Fibroblast of lung (primary cell): ENCODE results near the gene FBLN1. TPM values are rescaled to one million over a fixed set of nuclear protein-coding genes. Genes with fewer than 3 reads are reported as not detected.

Experiments used
- DNase-seq, 2 donors: peaks; one replicate each; pipeline versions ENCODE4 v3.0.0 to v3.0.0-alpha.2; 2010; ENCODE audit warnings: low read depth in 2 of 2
- H2AFZ ChIP-seq: 2 replicates; pipeline ENCODE4 v1.5.1; 2012; ENCODE audit warnings: low read length, control low read depth, inconsistent platforms
- H3K27ac ChIP-seq: 2 replicates; pipeline ENCODE4 v1.5.1; 2011; ENCODE audit warnings: low read length, control low read depth; ENCODE audit not compliant: insufficient read depth
- H3K27me3 ChIP-seq: 2 replicates; pipeline ENCODE4 v1.5.1; 2011; ENCODE audit warnings: mild to moderate bottlenecking, low read length; ENCODE audit not compliant: control insufficient read depth, insufficient read depth
- H3K36me3 ChIP-seq: 2 replicates; pipeline ENCODE4 v1.5.1; 2011; ENCODE audit warnings: low read length; ENCODE audit not compliant: control insufficient read depth, insufficient read depth
- H3K4me1 ChIP-seq: 2 replicates; pipeline ENCODE4 v1.5.1; 2011; ENCODE audit warnings: low read length; ENCODE audit not compliant: control insufficient read depth, insufficient read depth; ENCODE audit errors: extremely low read depth
- H3K4me2 ChIP-seq: 2 replicates; pipeline ENCODE4 v1.5.1; 2011; ENCODE audit warnings: low read length, control low read depth; ENCODE audit not compliant: insufficient read depth; ENCODE audit errors: extremely low read depth
- H3K4me3 ChIP-seq, 4 experiments: fragments of 200-600 bp in 1 of 4; sonication (generic) in 1 of 4; replicated peaks in 1 of 4; 2 replicates each; pipeline ENCODE4 v1.5.1; 2011 to 2016; ENCODE audit warnings: low read length in 4 of 4, low read depth in 3 of 4, mild to moderate bottlenecking in 3 of 4, control low read depth in 2 of 4, inconsistent platforms in 1 of 4, mixed read lengths in 1 of 4; ENCODE audit not compliant: insufficient read depth in 1 of 4; ENCODE audit errors: control extremely low read depth in 1 of 4
- H3K79me2 ChIP-seq: 2 replicates; pipeline ENCODE4 v1.5.1; 2012; ENCODE audit warnings: mild to moderate bottlenecking, low read length, inconsistent platforms; ENCODE audit not compliant: control insufficient read depth, insufficient read depth
- H3K9ac ChIP-seq: 2 replicates; pipeline ENCODE4 v1.5.1; 2011; ENCODE audit warnings: mild to moderate bottlenecking, low read length, control low read depth; ENCODE audit not compliant: insufficient read depth
- H3K9me3 ChIP-seq: 2 replicates; pipeline ENCODE4 v1.5.1; 2012; ENCODE audit warnings: low read depth, low read length; ENCODE audit not compliant: control insufficient read depth, insufficient read depth
- H4K20me1 ChIP-seq: 2 replicates; pipeline ENCODE4 v1.5.1; 2011; ENCODE audit warnings: low read length; ENCODE audit not compliant: control insufficient read depth, insufficient read depth; ENCODE audit errors: extremely low read depth
- CTCF ChIP-seq, 2 donors: IDR thresholded peaks in 1 of 2; conservative IDR thresholded peaks in 1 of 2; 1 replicate in 1 of 2; 2 replicates in 1 of 2; pipeline ENCODE4 v1.5.1; 2011 to 2012; ENCODE audit warnings: low read length in 2 of 2, control low read depth in 1 of 2, inconsistent platforms in 1 of 2, low read depth in 1 of 2, mild to moderate bottlenecking in 1 of 2
- EZH2 ChIP-seq: IDR thresholded peaks from 2 replicates; pipeline ENCODE4 v1.5.1; 2012; ENCODE audit warnings: low read length, control low read depth, mild to moderate bottlenecking; ENCODE audit errors: missing control alignments
- polyA plus RNA-seq, 2 donors: library from polyadenylated mRNA; depleted of rRNA in 1 of 2; stranded (reverse) in 1 of 2; unstranded in 1 of 2; fragments of >200 nt; gene quantifications; 2 replicates each; pipeline ENCODE4 v1.2.1, GENCODE V29; 2011 to 2012; ENCODE audit warnings: missing spikeins in 1 of 2
- total RNA-seq: library from RNA; depleted of rRNA; stranded (reverse); fragments of >200 nt; gene quantifications from 2 replicates; pipeline ENCODE4 v1.2.1, GENCODE V29; 2014

Gene FBLN1
- total and polyA plus RNA-seq, 2 donors (not counting 1 experiment from before 2014, with no cell fraction given), result 134 to 270 TPM

- Histone ChIP-seq H3K27ac (no peak overlapping the region), H3K9ac (no peak overlapping the region), H3K9me3 (no peaks in the 10 kb centered on the region), H2AFZ (no peak overlapping the region), H3K4me3 (no peak overlapping the region), H3K27me3 (peaks cover 2% of the 10 kb centered on the region), H4K20me1 (peaks cover 2% of the 10 kb centered on the region), H3K4me1 (peaks cover 28% of the 10 kb centered on the region), H3K36me3 (peaks cover 3% of the 10 kb centered on the region), H3K79me2 (no peaks in the 10 kb centered on the region), H3K4me2 (no peak overlapping the region)
- no peak for DNase-seq
- TF ChIP-seq EZH2 (no peak), CTCF (conservative IDR thresholded peaks at IDR 0.05 in 1 of 2, IDR thresholded peaks at IDR 0.05 in 1 of 2; ENCODE audit: low read depth in 1 of 2, low read length in 2 of 2) (no peak)
These were observed 13.0 kb downstream of the FBLN1 start for GRCh38 chr22:45515676-45516075.

DNA sequence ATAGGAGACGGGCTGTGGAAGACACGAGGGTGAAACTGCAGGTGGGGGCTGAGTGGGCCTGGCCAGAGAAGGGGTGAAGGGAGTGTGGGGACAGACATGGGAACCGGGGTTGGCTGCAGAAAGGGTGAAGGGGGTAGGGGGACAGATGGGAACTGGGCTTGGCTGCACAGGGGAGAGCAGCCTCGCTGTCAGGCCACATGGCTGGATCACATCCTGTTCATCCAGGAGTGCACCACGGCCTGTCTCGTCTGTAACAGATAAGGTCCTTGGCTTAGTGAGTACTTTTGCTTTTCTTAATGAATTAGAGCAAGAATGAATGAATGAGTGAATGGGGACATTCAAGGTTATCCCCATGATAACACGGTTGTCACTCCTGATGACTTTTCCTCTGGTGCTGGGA lies 13.5 kb downstream of the FBLN1 start:
- H3K27ac ChIP-seq, result no peak overlapping the region
- no peak overlapping the region for H3K4me2 ChIP-seq
- H3K9me3 ChIP-seq, result no peaks in the 10 kb centered on the region
- DNase-seq, result peak in 1 of 2 donors; percentile 63
- no peak overlapping the region for H2AFZ ChIP-seq
- peaks cover 2% of the 10 kb centered on the region for H3K27me3 ChIP-seq
- H3K36me3 ChIP-seq, result peaks cover 4% of the 10 kb centered on the region
- no peaks in the 10 kb centered on the region for H3K79me2 ChIP-seq
- no peak overlapping the region for H3K4me3 ChIP-seq
- H3K4me1 ChIP-seq, result peaks cover 26% of the 10 kb centered on the region
- peaks cover 2% of the 10 kb centered on the region for H4K20me1 ChIP-seq
- no peak overlapping the region for H3K9ac ChIP-seq
- TF ChIP-seq CTCF (conservative IDR thresholded peaks at IDR 0.05 in 1 of 2, IDR thresholded peaks at IDR 0.05 in 1 of 2; ENCODE audit: low read depth in 1 of 2, low read length in 2 of 2) (no peak), EZH2 (no peak)

DNA sequence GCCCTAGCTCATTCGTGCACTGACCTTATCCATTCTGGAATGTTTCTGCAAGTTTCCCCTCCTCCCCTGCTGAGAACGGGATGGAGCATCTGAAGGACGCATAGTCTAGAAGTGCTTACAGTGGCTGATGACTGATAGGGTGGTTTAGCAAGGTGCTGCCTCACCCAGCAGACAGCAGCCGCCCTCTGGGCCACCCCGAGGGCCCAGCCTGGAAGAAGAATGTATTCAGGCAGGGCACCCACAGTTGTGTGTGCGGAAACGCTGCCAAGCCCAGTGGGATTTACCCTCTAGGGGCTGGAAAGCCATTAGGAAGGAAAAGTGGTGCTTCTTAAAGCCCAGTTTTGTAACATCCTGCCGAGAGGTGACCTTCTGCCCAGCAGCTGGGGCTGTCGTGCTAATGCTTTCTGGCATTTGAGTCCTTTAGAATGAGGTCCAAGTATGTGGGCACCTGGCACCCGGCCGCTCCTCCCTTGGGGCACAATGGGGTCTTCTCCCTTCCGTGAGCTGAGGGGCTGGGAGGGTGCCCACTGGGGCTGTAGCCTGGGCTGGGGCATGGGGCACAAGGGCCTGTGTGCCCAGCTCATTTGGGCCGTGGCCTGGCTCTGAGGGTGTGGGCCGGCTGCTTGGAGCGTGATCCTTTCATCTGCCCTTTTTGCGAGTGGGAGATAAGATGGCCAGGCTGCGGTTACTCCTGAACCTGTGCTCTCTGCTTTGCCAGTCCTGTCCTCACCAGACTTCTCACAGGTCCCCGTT lies 14.4 kb downstream of the FBLN1 start:
- peak; percentile 49 to 88 for DNase-seq
- Histone ChIP-seq H4K20me1 (peaks cover 2% of the 10 kb centered on the region), H3K9ac (no peak overlapping the region), H3K27ac (no peak overlapping the region), H3K36me3 (peaks cover 6% of the 10 kb centered on the region), H2AFZ (no peak overlapping the region), H3K9me3 (no peaks in the 10 kb centered on the region), H3K4me2 (peak overlapping the region; percentile 27), H3K27me3 (peaks cover 2% of the 10 kb centered on the region), H3K79me2 (no peaks in the 10 kb centered on the region), H3K4me1 (peaks cover 26% of the 10 kb centered on the region), H3K4me3 (no peak overlapping the region)
- TF ChIP-seq CTCF (conservative IDR thresholded peaks at IDR 0.05 in 1 of 2, IDR thresholded peaks at IDR 0.05 in 1 of 2; ENCODE audit: low read depth in 1 of 2, low read length in 2 of 2), result no peak
- TF ChIP-seq EZH2, result no peak
